GM23248 (cell line): Measurements from ENCODE around the gene ADPRHL1.

Experiments used
- EZH2 ChIP-seq: fragments of 200-600 bp; sonication (generic); IDR thresholded peaks from 2 replicates; pipeline ENCODE4 v1.6.1; 2018; ENCODE audit warnings: antibody characterized with exemption, mild to moderate bottlenecking; ENCODE audit not compliant: insufficient read depth, poor library complexity, severe bottlenecking
- EZH2phosphoT487 ChIP-seq: fragments of 200-600 bp; sonication (generic); IDR thresholded peaks from 2 replicates; pipeline ENCODE4 v1.6.1; 2018; ENCODE audit warnings: antibody characterized with exemption, moderate library complexity, mild to moderate bottlenecking, low read depth; ENCODE audit not compliant: insufficient read depth

GRCh38 chr13:113398963-113399754 lies 54.1 kb downstream of the ADPRHL1 start:
- no peak for TF ChIP-seq EZH2phosphoT487
- TF ChIP-seq EZH2 = no peak
